IPS-18a (cell line): ENCODE measurements around the gene POU6F1.

Experiments
- H3K27ac ChIP-seq: one replicate; pipeline ENCODE4 v1.5.1; 2013; ENCODE audit warnings: low read length
- H3K27me3 ChIP-seq: one replicate; pipeline ENCODE4 v1.6.1; 2013; ENCODE audit warnings: mild to moderate bottlenecking, low read length; ENCODE audit not compliant: control insufficient read depth, insufficient read depth
- H3K36me3 ChIP-seq: one replicate; pipeline ENCODE4 v1.6.1; 2013; ENCODE audit warnings: low read depth, low read length; ENCODE audit not compliant: control insufficient read depth
- H3K4me1 ChIP-seq: one replicate; pipeline ENCODE4 v1.6.1; 2013; ENCODE audit warnings: low read depth, low read length; ENCODE audit not compliant: control insufficient read depth
- H3K4me3 ChIP-seq: one replicate; pipeline ENCODE4 v1.5.1; 2013; ENCODE audit warnings: low read length
- H3K9ac ChIP-seq: one replicate; pipeline ENCODE4 v1.6.1; 2013; ENCODE audit warnings: mild to moderate bottlenecking, low read length, moderate library complexity
- H3K9me3 ChIP-seq: one replicate; pipeline ENCODE4 v1.6.1; 2013; ENCODE audit warnings: low read depth, low read length; ENCODE audit not compliant: control insufficient read depth

Gene POU6F1

DNA sequence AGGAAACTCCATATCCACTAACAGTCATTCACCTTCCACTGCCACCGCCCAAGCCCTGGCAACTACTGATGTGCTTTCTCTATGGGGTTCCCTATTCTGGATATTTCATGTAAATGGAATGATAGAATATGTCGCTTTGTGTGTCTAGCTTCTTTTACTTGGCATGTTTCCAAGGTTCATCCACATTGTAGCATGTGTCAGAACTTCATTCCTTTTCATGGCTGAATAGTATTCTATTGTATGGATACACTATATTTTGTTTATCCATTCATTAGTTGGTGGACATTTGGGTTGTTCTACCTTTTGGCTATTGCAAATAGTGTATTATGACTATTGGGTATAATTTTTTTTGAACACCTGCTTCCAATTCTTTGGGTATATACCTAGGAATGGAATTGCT, 8.6 kb downstream of the POU6F1 start:
- Histone ChIP-seq H3K9ac (no peak overlapping the region), H3K4me1 (no peaks in the 10 kb centered on the region), H3K36me3 (no peaks in the 10 kb centered on the region), H3K4me3 (no peak overlapping the region), H3K27ac (no peak overlapping the region), H3K9me3 (no peaks in the 10 kb centered on the region), H3K27me3 (no peaks in the 10 kb centered on the region)

DNA sequence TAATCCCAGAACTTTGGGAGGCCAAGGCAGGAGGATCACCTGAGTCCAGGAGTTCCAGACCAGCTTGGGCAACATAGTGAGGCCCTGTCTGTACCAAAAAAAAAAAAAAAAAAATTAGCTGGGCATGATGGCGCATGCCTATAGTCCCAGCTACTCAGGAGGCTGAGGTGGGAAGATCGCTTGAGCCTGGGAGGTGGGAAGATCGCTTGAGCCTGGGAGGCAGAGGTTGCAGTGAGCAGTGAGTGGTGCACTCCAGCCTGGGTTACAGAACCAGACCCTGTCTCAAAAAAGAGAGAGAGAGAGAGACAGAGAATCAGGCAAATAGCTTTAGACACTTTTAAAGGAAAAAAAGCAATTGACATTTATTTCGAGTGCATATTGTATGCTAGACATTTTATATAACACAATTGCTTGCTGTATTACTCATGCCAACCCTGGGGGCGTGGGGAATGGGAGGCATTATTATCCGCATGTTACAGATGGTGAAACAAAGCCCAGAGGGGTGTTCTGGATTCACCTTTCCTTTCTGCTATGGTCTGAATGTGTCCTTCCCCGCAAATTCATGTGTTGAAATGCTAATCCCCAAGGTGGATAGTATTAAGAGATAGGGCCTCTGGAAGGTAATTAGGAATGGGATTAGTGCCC, 9.7 kb downstream of the POU6F1 start:
- no peaks in the 10 kb centered on the region for H3K36me3 ChIP-seq
- H3K27ac ChIP-seq: no peak overlapping the region
- no peak overlapping the region for H3K4me3 ChIP-seq
- no peak overlapping the region for H3K9ac ChIP-seq
- H3K27me3 ChIP-seq: no peaks in the 10 kb centered on the region
- no peaks in the 10 kb centered on the region for H3K4me1 ChIP-seq
- no peaks in the 10 kb centered on the region for H3K9me3 ChIP-seq

- no peaks in the 10 kb centered on the region for H3K9me3 ChIP-seq
- no peaks in the 10 kb centered on the region for H3K27me3 ChIP-seq
- H3K4me1 ChIP-seq: no peaks in the 10 kb centered on the region
- H3K27ac ChIP-seq: no peak overlapping the region
- no peak overlapping the region for H3K9ac ChIP-seq
- no peaks in the 10 kb centered on the region for H3K36me3 ChIP-seq
- no peak overlapping the region for H3K4me3 ChIP-seq
Observed at GRCh38 chr12:51205350-51205749, 12.5 kb downstream of the POU6F1 start.

DNA sequence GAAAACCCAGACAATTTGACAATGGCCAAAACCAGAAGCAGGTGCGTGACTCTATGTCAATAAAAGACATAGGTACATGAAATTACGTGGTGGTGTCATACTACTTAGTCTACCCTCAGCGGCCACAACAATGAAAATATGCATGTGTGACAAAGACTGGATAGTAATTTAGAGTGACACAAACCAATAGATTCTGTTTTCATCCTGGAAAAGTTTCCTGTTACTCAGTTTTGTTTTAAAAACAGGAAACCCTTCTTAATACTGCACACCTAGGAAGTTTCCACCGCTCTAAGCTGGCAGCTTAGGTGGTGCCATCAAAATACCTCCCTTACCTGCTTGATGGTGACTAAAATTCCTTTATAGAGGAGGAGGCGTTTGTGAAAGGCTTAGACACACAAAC, 15.1 kb downstream of the POU6F1 start:
- Histone ChIP-seq H3K36me3 (no peaks in the 10 kb centered on the region), H3K27ac (no peak overlapping the region), H3K9me3 (no peaks in the 10 kb centered on the region), H3K9ac (no peak overlapping the region), H3K27me3 (no peaks in the 10 kb centered on the region), H3K4me1 (no peaks in the 10 kb centered on the region), H3K4me3 (no peak overlapping the region)

GRCh38 chr12:51200806-51201205, 17.1 kb downstream of the POU6F1 start:
- Histone ChIP-seq H3K9ac (no peak overlapping the region), H3K27me3 (no peaks in the 10 kb centered on the region), H3K36me3 (no peaks in the 10 kb centered on the region), H3K9me3 (no peaks in the 10 kb centered on the region), H3K4me3 (no peak overlapping the region), H3K4me1 (no peaks in the 10 kb centered on the region), H3K27ac (no peak overlapping the region)

- H3K36me3 ChIP-seq: no peaks in the 10 kb centered on the region
Observed at GRCh38 chr12:51200156-51200555, 17.7 kb downstream of the POU6F1 start.

DNA sequence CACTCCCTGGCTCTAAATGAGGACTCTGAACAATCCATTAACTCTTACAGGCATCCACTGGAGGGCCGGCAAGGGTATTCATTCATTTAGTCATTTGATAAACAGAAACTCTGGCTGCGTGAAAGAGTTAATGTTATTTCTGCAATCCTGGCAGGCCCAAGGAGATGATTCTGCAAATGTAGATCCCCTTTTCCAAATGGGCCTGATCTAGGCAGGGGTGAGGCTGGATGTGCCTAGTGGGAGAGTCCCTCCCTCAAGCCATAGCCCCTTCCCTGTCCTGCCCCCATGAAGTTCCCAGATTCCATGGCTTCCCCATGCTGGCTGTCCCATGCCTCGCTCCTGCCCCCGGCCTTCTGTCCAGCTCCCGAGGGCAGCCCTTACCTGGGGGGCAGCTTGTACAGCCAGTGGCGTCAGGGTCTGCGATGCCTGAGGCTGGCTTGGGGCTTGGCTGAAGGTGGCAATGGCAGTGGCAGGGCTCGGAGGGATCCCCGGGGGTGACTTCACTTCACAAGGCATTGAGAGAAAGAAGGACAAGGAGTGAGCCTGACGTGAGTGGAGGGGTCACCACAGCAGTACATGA, 18.4 kb downstream of the POU6F1 start:
- H3K27me3 ChIP-seq: no peaks in the 10 kb centered on the region
- H3K4me1 ChIP-seq: no peaks in the 10 kb centered on the region
- no peak overlapping the region for H3K27ac ChIP-seq
- H3K36me3 ChIP-seq: no peaks in the 10 kb centered on the region
- H3K4me3 ChIP-seq: no peak overlapping the region
- no peak overlapping the region for H3K9ac ChIP-seq
- H3K9me3 ChIP-seq: no peaks in the 10 kb centered on the region

More at GRCh38 chr12:51200156-51200555, 17.7 kb downstream of the POU6F1 start:
- no peaks in the 10 kb centered on the region for H3K4me1 ChIP-seq
- H3K9me3 ChIP-seq: no peaks in the 10 kb centered on the region
- H3K27ac ChIP-seq: no peak overlapping the region
- H3K9ac ChIP-seq: no peak overlapping the region
- H3K4me3 ChIP-seq: no peak overlapping the region
- H3K27me3 ChIP-seq: no peaks in the 10 kb centered on the region

DNA sequence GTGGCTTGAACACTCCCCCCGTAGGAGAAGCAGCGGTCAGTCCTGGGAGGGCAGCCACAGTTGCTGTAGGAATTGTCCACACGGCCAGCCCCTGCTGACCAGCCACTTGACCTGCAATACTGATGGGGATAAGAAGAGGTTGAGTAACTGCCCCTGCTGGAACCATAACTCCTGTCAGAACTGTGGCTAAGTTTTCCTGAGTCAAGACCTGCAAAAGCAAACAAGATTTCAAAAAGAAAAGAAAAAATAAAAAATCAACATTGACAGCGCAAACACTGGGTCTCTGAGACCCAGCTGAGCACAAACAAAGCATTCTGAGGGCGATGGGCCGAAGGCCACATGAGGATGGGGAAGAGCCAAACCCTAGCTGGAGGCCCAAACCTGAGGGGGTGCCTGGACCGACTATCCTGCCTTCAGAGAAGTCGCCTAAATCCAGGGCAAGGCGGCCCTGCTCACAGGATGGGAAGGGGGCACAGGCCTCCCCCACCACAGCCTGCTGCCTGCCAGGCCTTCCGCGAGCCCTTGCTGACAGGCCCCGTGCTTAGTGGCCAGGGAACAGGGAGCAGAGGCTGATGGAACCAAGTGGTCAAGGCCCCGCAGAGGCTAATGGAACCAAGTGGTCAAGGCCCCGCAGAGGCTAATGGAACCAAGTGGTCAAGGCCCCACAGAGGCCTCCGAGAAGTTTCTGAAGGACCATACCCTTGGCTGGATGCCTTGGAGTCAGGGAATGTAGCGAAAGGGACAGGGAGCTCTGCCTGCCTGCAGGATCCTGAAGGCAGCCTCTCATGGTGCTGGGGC, 19.1 kb downstream of the POU6F1 start:
- Histone ChIP-seq H3K9me3 (no peaks in the 10 kb centered on the region), H3K36me3 (no peaks in the 10 kb centered on the region), H3K4me3 (no peak overlapping the region), H3K4me1 (no peaks in the 10 kb centered on the region), H3K9ac (no peak overlapping the region), H3K27ac (no peak overlapping the region), H3K27me3 (no peaks in the 10 kb centered on the region)

GRCh38 chr12:51197736-51198567, 19.9 kb downstream of the POU6F1 start:
- H3K27ac ChIP-seq: no peak overlapping the region
- H3K4me1 ChIP-seq: no peaks in the 10 kb centered on the region
- H3K36me3 ChIP-seq: no peaks in the 10 kb centered on the region
- H3K4me3 ChIP-seq: no peak overlapping the region
- no peaks in the 10 kb centered on the region for H3K27me3 ChIP-seq
- H3K9me3 ChIP-seq: no peaks in the 10 kb centered on the region
- no peak overlapping the region for H3K9ac ChIP-seq

DNA sequence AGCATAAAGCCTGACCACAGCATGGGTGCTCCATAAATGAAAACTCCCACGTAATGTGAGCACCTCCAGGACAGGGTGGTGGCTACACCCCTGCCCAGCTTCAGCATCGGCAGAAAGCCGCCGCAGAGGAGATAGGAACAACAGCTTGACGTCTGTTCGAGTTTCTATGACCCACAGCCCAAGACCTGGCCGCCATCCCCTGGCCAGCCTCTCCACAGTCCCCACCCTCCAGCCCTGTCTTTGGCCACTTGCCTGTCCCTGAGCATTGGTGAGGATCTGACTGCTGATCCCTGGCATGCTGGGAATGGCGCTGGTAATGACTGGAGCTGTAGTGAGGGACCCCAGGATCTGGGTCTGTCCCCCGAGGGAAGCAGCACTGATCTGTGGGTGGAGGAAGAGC, 21.3 kb downstream of the POU6F1 start:
- H3K36me3 ChIP-seq: no peaks in the 10 kb centered on the region
- H3K9me3 ChIP-seq: no peaks in the 10 kb centered on the region
- no peak overlapping the region for H3K9ac ChIP-seq
- no peak overlapping the region for H3K4me3 ChIP-seq
- H3K27me3 ChIP-seq: no peaks in the 10 kb centered on the region
- no peaks in the 10 kb centered on the region for H3K4me1 ChIP-seq
- no peak overlapping the region for H3K27ac ChIP-seq

GRCh38 chr12:51195841-51196240, 22.0 kb downstream of the POU6F1 start:
- Histone ChIP-seq H3K4me1 (no peaks in the 10 kb centered on the region), H3K36me3 (no peaks in the 10 kb centered on the region), H3K27ac (no peak overlapping the region), H3K9ac (no peak overlapping the region), H3K9me3 (no peaks in the 10 kb centered on the region), H3K4me3 (no peak overlapping the region), H3K27me3 (no peaks in the 10 kb centered on the region)
